CD1c-positive myeloid dendritic cell (primary cell): ENCODE results near the gene IGSF3.

Source experiments
- DNase-seq: peaks from one replicate; pipeline ENCODE4 v3.0.0-alpha.2; 2016; ENCODE audit errors: extremely low spot score

Gene IGSF3

DNA sequence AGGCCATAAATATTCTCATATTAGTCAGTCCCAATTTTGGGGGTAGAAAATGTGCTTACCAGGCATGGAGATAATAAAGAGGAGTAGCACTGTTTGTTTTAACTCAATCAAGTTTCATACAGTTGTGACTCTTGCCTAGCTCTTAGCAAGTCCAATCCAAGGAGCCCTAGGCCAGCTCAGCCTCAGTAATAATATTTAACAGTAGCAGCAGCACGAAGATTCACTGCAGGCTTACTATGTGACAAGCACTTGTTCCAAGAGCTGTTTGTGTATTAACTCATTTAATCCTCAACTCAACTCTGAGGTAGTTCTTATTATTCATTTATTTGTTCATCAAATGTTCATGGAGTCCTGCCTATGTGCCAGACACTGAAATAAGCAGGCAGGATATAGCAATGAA is 109.0 kb downstream of the IGSF3 start:
- no peak for DNase-seq

DNA sequence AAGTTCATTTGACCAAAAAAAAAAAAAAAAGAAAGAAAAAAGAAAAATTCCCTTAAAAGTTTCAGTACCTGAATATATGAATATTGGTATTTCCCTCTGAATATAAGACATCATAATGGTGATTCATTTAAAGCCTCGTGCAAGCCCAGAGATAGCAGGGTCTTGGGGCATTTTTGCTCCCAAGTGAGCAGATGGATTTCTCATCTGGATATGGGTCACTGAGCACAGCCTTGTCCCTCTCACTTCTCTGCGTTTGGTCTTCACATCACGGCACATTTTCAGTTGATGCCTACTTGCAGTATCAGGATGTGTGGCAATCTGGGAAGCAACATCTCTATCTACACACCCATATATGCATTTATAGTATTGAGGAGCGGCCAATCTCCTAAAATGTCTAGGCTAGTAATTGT is 109.4 kb downstream of the IGSF3 start:
- peak; percentile 45 for DNase-seq

DNA sequence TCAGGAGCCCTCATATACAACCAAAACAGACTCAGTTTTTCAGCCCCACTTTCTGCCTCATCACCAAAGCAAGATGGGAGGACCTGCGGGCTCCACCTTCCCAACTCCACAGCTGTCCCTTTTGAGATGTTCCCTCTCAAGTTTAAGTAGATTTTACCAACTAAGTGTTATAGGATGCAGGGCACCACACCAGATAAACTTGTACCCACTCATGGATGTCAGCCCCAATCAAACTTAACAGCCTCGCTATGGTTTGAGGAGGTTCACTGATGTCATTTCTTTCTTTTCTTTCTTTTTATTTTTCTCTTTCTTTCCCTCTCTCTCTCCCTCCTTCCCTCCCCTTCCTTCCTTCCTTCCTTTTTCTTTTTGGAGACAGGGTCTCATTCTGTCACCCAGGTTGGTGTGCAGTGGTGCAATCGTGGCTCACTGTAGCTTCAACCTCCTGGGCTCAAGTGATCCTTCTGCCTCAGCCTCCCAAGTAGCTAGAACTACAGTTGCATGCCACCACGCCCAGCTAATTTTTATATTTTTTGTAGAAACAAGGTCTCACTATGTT is 110.1 kb downstream of the IGSF3 start:
- DNase-seq: no peak

DNA sequence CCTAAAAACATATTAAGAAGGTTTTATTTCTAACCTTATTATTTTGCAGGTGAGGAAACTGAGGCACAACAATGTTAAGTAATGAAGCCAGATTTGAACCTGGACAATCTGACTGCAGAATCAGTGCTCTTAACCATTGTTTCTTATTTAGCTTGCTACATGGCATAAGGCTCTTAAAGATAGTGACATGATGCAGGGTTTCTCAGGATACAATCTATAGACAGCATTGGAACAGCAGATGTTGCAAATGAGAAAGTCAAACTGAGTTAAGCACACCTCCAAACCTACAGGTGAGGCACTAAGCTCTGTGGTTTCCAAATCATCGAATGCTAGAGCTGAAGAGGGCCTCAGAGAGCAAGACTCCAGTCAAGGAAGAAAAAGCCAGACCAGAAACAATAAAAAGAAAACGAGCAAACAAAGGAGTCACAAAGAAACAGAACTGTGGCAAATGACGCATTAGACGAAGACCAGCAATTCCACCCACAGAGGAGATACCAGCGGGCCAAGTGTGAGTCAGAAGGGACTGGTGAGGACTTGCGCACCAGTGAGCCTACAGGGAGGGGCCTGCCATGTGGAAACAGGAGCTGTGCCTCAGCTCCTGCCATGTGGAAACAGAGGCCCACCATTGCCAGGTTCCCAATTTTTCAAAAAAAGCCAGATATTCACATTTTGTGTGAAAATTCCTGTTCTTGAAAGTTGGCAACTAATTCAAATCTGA is 111.1 kb downstream of the IGSF3 start:
- peak; percentile 93 for DNase-seq

DNA sequence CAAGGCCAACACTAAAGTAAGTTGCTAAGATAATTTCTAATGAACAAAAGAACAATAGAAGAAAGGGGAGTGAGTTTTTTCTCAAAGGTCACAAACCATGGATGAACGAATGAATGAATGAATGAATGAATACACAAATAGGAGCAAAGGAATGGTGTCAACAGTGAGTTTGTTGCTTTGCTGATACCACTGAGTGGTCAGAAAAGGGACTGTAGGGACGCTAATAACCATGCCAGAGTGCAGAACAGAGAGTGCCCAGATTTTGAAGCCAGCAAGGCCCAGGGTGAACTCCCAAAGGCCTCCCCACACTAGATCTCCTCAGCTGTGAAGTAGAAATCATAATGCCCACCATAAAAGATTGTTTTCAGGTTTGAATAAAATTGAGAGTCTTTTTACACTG is 112.6 kb downstream of the IGSF3 start:
- no peak for DNase-seq

DNA sequence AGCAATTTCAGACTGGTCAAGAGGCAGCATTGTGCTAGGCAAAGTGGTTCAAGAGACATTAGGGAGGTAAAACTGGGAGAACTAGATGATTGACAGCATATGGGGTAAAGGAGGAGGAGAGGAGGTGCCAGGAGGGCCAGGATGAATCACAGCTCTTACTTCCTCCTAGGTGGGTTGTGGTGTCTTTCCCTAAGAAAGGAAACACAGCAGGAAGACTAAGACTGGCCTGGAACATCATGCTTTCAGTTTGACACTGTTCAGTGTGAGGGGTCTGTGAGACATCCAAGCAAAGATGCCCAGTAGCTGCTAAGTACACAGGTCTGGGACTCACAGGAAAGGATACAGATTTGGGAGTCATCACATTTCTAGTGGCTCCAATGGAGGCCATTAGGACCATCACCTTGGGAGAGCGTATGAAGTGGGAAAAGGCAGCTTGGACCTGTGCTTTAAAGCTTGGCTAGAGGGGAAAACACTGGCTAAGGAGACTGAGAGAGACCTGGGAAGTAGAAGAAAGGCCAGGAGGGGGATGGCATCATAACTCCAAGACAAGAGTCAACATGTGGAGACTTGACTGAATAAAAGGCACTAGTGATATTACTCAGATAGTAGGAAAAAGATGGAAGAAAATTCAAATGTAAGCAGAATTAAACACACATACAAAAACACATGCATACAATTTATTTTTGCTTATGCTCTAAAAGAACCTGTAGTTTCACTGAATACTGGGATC is 114.0 kb downstream of the IGSF3 start:
- DNase-seq: peak; percentile 64

DNA sequence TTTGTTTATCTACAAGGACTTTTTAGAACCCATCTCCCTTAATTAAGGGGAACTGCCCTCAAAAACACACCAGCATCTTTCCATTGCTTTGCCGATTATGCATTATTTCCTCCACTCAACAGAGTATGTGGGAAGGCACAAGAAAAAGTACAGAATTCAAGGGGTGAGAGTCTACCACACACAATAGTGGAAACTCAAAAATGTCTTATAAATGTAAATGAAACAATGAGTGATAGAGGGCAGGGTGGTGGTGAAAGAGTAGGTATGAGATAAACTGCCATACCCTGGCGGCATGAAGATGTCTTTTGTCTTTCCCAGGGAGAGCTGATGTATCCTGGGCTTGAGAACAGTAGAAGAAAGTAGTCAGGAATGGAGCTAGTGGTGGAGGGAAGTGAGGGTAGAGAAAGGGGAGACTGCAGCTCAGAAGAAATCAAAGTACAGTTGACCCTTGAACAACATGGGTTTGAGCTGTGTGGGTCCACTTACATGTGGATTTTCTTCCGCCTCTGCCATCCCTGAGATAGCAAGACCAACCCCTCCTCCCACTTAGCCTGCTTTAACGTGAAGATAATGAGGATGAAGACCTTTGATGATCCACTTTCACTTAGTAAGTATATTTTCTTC is 121.1 kb downstream of the IGSF3 start:
- DNase-seq: no peak

DNA sequence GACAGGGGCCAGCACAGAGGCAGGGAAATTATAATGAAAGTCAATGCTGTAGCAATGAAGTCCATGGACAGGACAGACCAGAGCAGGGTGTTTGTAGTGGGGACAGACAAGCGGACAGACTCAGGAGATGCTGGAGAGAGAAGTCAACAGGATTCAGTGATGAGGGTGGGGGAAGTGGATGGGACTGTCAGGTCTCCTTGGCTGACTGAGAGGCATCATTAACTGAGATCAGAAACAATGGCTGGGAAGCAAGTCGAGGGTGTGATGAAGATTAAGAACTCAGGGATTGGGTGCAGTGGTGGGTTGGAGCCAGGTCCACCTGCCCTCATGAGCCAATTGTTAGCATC is 122.2 kb downstream of the IGSF3 start:
- no peak for DNase-seq

DNA sequence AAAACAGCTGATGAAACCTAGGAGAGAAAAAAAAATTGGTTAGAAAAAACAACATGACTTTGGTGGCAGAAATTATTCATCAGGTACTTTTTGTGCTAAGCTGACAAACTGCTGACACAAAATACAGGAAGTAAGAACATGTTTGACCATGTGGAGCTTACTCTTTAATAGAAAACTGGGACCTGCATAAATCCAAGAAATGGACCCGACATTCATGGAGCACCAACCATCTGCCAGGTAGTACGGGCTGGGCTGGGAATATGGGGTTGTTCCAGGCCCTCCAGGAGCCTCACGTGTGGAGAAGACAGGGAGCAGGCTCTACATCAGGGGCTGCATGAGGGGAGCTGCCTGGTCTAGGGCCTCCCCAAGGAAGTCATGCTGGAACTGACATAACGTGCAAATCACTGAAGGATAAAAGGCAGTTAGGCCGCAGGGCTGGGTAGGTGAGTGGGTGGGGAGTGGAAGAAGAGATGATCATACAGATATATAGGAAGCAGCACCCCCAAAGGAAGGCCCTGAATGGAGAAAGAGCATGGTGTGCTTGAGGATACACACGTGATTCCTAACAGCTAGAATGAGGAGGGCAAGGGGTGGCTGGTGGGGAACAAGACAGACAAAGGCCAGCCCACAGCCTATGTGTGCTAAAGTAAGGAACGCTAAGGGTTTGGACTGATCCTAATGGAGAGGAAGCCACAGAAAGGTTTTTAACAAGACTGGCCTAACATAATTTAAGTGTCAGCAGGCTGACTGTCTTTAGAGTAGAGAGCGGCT is 122.8 kb downstream of the IGSF3 start:
- DNase-seq: peak; percentile 26

DNA sequence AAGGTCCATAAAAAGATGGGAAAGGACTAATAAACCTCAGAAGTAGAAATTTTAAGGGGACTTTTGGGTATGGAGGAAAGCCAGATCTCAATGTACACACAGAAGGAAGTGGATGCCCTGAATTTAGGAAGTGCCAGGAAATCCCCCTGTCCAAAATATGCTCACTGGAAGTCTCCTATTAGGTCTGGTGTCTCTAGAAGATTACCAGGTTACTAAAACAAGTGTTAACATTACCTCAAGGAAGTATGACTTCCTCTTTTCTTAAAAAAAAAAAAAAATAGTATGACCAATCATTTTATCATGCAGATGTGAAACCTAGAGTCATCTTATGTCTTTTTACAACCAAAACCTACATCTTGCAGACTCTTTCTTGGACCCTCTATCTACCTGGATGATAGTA is 127.4 kb downstream of the IGSF3 start:
- peak; percentile 72 for DNase-seq

DNA sequence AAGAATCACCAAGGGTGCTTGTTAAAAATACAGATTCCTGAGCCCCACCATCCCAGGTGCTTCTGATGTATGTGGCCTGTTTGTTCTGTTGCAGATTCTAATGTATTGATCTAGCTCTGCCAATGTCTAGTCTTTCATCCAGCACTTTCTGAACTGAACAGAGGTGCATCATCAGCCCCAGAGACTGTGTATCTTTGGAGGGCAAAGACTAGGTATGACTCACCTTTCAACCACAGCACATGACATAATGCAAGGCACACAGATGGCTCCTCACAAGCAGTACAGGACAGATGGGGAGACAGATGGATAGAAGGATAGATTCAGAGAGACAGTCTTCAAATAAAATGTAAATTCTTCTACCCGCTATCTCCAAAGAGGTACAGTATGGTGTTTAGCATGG is 129.0 kb downstream of the IGSF3 start:
- DNase-seq: no peak

DNA sequence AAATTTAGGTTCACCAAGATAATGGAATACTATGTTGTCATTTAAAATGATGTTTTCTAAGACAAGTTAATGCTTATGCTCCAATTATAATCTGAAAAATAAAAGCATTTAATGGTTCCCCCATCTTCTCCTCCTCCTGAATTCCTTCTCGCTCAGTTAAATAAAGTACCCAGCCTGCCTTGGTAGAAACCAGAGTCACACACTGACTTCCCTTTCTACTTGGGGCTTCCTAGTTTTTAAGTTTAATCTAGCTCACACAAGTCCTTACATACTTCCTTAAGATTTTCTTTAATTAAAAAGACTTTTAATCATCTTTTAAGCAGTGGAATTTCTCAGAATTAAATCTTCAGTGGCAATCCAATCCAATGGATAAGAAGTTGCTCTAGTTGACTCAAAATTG is 129.6 kb downstream of the IGSF3 start:
- DNase-seq: peak; percentile 55

DNA sequence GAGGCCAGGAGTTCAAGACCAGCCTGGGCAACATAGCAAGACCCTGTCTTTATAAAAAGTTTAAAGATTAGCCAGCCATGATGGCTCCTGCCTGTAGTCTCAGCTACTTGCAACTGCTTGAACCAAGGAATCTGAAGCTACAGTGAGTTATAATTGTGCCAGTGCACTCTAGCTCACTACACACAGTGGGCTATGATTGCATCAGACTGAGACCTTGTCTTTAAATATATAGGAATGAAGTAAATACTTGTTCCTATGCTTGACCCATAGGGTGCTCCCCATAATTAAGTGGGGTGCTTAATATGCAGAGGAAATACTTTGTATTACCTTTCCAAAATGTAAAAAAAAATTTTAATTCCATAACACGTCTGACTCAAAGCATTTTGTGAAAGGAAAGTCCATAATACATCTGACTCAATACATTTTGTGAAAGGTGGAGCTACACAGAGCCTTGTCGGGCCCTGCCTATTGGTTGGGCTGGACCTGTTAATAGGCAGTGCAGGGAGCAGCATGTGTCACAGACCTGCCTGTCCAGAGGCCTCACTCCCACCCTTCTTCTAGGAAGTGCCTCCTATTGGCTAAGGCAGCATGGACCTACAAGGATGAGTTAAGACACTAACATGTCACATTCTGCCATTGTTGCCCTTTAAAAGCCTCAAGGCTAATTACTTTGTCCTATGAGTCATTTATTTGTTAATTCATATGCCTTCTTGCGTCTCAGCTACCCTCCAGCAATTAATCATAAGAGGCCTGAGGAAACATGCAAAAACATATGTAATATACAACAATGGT is 130.3 kb downstream of the IGSF3 start:
- DNase-seq: peak; percentile 50

DNA sequence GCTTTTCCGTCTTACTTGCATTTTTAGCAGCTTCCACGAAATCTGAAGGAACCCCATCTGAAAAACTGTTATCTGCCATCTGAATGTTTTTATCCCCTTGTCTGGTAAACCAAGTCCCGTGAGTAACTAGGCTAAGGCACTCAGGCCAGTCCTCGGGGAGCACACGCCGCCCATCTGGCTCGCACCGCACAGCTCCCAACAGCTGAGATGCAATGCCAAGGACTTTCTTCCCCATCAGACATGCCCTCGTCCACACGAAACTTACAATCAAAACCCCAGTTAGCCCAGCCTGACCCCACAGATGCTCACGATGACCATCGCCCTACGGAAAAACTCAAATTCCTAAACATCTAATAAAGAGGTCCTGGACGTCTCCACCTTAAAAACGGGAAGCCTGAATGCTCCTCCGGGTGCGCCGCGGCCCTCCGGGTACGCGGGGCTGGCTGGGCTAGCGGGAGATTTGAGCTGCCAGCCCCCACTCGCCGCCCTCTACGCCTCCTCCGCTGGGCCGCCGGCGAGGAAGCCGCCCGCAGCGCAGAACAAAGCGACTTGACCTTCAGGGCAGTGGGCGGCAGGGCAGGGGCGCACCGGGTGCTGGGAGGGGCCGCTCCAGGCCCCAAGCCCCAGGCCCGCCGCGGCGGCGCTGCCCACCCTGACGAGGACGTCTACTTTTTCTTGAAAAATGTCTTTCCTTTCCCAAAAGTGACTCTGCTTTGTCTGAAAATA is 133.4 kb downstream of the IGSF3 start:
- no peak for DNase-seq

DNA sequence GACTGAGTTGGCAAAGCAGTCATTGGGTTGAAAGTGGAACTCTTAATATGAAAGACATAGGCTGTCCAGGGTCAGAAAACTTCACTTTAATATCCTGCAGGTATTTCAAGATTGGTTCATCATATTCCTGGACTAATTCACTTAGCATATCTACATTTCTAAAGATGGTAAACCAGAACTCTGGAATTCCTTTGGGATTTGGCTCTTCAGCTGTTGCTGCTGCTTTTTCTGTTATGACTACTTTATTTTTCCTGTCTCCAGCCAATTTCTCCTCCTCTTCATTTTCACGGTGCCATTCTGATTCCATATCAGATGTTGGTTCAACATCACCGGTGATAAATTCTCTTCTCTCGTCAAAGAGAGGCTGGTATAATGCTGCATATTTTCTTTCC is 134.1 kb downstream of the IGSF3 start:
- no peak for DNase-seq

DNA sequence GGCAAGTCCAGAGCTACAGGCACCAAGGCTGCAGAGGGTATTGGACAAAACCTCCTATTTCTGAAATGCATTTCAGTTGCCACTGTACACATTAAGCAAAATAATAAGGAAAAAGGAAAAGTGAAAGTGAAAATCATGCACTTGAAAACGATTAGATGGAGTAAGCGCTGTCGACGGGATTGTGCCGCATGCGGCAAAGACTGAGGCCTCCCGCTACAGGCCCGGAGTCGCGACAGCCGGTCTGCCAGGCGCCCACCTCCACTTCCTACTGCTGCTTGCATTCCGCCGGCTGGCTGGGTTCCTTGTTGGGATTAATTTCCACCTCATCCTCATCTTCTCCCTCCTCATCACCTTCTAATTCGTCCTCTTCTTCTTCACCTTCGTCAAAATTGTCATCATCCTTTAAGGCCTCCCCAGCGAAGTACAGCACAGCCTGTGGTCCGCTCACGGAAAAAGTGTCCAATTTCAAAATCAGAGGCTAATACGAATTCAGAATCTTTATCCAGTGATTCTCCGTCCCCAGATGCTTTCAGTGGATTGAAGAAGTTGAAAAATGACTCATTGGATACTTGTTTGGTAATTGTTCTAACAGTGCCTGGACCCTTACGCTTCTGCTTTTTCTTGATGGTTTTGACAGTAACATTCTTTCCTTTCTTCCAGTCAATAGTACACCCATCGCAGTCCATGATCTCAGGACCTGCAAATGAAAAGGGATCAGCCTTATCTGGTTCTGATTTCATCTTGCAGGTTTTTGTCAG is 134.7 kb downstream of the IGSF3 start:
- peak; percentile 78 for DNase-seq

DNA sequence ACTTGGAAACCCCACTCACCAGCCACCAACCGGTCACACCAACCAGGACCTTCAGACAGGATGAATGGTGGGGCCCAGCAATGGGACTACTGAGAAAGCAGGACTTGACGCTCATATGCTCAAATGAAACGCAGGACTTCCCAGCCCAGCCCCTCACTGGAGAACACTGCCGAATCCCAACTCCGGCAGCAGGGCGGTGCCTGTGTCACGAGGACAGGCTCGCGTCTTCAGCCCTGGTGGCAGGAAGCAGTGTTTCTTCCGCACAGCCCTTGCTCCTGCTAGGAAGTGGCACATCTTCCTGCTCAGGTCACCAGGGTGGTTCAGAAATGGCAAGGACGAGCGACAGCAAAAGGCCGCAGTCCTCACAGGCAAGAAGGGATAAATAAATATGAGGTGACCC is 135.6 kb downstream of the IGSF3 start:
- no peak for DNase-seq

DNA sequence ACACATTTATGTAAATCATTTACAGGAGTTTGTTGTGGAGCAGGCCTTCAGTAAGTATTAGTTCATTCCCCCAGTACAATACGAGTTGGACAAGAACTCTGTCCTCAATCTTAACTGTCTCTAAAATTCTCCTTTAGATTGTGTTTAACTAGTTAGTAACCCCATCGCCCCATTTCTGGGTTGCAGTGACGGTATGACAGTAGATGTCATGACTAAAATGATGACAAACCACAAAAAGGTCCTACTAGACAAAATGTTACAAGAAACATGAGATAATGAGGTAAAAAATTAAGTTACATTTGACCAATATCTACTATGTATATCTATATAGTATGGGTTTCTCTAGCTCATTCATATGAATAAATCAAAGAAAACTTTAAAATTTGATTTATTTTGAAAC is 137.9 kb downstream of the IGSF3 start:
- DNase-seq: no peak

DNA sequence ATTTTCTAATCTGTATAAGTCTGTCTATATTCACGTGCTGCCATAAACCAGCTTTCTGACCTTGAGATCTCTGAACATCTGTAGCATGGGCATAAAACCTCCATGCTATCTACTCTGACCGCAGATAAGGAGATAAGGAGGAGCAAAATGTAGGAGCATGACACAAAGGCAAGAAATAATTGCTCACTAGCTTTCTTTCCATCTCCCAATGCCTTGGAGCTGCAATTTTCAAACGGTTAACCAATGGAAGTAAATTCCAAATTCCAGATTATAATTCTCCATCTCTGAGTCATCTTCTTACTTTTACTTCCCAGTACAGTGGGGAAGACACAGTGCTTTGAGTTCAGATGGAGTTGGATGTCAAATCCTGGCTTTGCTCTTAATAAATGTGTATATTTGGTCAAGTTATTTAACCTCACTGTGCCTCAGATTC is 138.3 kb downstream of the IGSF3 start:
- no peak for DNase-seq
